Large intestine (tissue), 3 donors: ENCODE results near the gene ADARB2. TPM values are rescaled to one million over a fixed set of nuclear protein-coding genes. Genes with fewer than 3 reads are reported as not detected.

Experiments used
- DNase-seq, 2 donors: peaks; one replicate each; pipeline versions ENCODE4 v3.0.0 to v3.0.0-alpha.2; 2013
- H3K27ac ChIP-seq: one replicate; pipeline ENCODE4 v1.5.1; 2013; ENCODE audit warnings: low read length
- H3K27me3 ChIP-seq: 2 replicates; pipeline ENCODE4 v1.6.1; 2013; ENCODE audit warnings: low read length; ENCODE audit not compliant: control insufficient read depth, insufficient read depth
- H3K36me3 ChIP-seq: 2 replicates; pipeline ENCODE4 v1.6.1; 2013; ENCODE audit warnings: low read length; ENCODE audit not compliant: control insufficient read depth, insufficient read depth
- H3K4me1 ChIP-seq: one replicate; pipeline ENCODE4 v1.6.1; 2013; ENCODE audit warnings: low read length; ENCODE audit not compliant: control insufficient read depth, insufficient read depth
- H3K4me3 ChIP-seq: one replicate; pipeline ENCODE4 v1.5.1; 2013; ENCODE audit warnings: low read length
- H3K9me3 ChIP-seq: one replicate; pipeline ENCODE4 v1.6.1; 2013; ENCODE audit warnings: mild to moderate bottlenecking, low read depth, low read length, moderate library complexity; ENCODE audit not compliant: control insufficient read depth
- WGBS: methylation state at CpG from one replicate; pipeline ENCODE4 v1.1.5; 2013; ENCODE audit warnings: low lambda C conversion rate; ENCODE audit not compliant: insufficient coverage; 5-methylcytosine and 5-hydroxymethylcytosine counted together
- polyA plus RNA-seq: library from polyadenylated mRNA; unstranded; fragments of 120-200 nt; gene quantifications from one replicate; pipeline ENCODE4 v1.2.1, GENCODE V29; 2013

The ADARB2 gene
- polyA plus RNA-seq, 1 donor: 0.52 TPM

DNA sequence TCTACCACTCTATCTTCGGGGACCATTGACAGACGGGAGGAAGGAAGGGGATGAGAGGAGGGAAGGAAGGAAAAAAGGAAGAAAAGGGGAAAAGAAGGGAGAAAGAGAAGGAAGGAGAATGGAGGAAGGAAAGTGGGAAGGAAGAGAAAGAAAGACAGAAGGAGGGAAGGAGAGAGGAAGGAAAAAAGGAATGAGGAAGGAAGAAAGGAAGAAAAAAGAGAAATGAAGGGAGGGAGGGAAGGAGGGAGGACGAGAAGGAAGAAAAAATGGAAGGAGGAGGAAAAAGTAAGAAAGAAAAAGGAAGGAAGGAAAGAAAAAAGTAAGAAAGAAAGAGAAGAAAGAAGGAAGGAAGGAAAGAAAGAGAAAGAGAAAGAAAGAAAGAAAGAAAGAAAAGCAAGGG, 128.9 kb downstream of the ADARB2 start:
- Histone ChIP-seq H3K36me3 (no peaks in the 10 kb centered on the region), H3K9me3 (no peaks in the 10 kb centered on the region), H3K27me3 (peaks cover 24% of the 10 kb centered on the region), H3K4me1 (no peaks in the 10 kb centered on the region), H3K27ac (no peak overlapping the region), H3K4me3 (no peak overlapping the region)
- DNase-seq: no peak
- WGBS: 81% methylated on average over 3 of the region's 3 CpGs

DNA sequence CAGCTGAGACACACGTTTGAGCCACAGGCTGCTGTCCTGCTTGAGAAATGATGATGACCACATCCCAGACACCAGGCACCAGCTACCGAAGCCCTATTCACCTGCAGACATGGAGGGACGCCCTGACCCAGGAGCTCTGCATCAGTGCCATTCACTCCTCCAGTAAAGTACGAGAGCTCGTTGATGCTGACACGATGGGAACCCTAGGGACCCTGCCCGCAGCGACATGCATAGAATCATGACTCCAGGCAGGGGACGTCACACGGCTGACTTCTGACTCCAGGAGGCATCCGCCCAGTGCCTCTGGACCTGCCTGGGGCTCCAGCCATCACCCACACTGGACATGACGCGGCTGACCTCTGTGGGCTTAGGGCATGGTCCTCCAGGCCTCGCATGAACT, 129.9 kb downstream of the ADARB2 start:
- Histone ChIP-seq H3K36me3 (no peaks in the 10 kb centered on the region), H3K4me3 (no peak overlapping the region), H3K4me1 (no peaks in the 10 kb centered on the region), H3K27me3 (peaks cover 22% of the 10 kb centered on the region), H3K27ac (no peak overlapping the region), H3K9me3 (no peaks in the 10 kb centered on the region)
- WGBS: no CpG with 5 or more reads among the region's 14 CpGs
- no peak for DNase-seq

DNA sequence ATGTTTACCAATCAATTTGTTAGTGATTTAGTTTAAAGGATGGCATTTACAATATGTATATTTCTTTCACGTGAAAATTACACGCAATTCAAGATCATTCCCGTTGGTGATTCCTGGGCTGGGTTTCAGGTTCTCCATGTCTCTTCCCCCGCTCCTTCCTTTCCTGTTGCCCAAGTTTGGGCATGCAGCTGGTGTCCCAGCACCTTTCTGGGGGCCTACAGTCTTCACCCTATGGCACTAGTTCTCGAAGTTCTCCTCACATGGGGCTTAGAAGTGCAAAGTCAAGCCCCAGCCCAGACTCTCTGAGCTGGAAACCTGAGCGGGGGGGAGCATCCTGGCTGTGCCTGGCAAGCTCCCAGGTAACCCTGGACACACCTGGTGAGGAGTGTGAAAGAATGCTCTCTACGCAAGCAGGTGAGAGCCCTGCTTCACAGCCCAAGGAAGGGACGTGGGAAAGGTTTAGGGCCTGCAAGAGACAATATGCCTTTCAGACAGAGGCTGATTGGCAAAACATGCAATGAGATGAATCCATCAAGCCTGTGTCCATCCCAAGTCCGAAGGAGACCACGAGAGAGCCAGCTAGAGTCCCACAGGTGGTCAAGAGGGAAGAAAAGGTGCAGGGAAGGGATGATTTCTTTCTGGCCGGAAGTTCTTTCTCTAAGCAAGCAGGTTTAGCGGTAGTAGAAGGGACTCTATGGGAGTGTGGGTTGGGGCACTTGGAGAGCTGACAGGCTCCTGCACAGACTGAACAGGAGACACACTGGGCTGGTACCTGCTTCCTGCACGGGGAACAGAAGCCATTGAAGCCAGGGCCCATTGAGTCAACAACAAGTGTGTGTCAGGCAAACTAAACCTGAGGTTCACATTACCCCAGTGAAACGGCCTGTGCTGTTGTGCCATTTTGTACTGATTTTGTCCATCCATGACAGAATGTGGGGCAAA, 131.1 kb downstream of the ADARB2 start:
- no peak overlapping the region for H3K4me3 ChIP-seq
- 80% methylated on average over 1 of the region's 14 CpGs for WGBS
- H3K9me3 ChIP-seq: no peaks in the 10 kb centered on the region
- no peak for DNase-seq
- no peak overlapping the region for H3K27ac ChIP-seq
- H3K4me1 ChIP-seq: no peaks in the 10 kb centered on the region
- no peaks in the 10 kb centered on the region for H3K36me3 ChIP-seq
- H3K27me3 ChIP-seq: peaks cover 17% of the 10 kb centered on the region

DNA sequence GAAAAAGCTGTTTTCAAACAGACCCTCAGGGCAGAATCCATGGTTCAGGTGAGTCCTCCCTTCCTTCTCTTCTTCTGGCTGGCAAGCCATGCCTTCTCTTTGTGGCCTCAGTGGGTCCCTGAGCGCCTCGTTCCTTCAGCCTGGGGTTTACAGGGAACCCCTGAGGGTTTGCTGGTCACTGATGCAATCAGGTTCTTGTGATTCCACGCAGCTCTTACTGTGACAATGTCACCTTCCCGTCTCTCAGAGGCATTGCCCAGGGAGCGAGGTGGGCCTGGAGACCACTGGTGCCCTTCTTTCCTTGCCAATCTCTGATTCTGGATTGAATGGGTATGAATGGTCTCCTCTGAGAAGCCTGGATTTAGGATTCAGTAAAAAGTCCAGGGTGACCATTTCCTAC, 132.2 kb downstream of the ADARB2 start:
- DNase-seq: no peak
- no peaks in the 10 kb centered on the region for H3K9me3 ChIP-seq
- H3K27ac ChIP-seq: no peak overlapping the region
- no CpG with 5 or more reads among the region's 5 CpGs for WGBS
- peaks cover 17% of the 10 kb centered on the region for H3K27me3 ChIP-seq
- H3K36me3 ChIP-seq: no peaks in the 10 kb centered on the region
- no peaks in the 10 kb centered on the region for H3K4me1 ChIP-seq
- H3K4me3 ChIP-seq: no peak overlapping the region

DNA sequence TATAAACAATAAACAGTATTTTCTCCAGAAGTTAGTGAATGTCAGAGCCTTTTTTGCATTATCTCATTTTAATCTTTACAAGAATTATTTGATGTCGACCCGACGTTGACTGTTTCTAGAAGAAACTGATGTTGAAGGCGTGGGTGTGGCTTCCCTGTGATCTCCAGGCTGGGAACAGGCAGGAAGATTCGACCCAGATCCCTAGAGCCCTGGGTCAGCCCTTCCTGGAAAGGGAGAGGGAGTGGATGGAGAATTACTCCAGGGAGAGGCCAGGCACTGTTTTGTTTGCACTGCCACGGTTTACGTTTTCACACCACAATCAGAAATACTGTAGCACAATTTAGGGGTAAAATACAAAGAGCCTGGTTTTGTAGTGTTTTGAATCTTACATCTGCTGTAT, 133.1 kb downstream of the ADARB2 start:
- no peak for DNase-seq
- Histone ChIP-seq H3K9me3 (no peaks in the 10 kb centered on the region), H3K27me3 (peaks cover 13% of the 10 kb centered on the region), H3K4me3 (no peak overlapping the region), H3K27ac (no peak overlapping the region), H3K36me3 (no peaks in the 10 kb centered on the region), H3K4me1 (no peaks in the 10 kb centered on the region)
- WGBS: no CpG with 5 or more reads among the region's 7 CpGs

DNA sequence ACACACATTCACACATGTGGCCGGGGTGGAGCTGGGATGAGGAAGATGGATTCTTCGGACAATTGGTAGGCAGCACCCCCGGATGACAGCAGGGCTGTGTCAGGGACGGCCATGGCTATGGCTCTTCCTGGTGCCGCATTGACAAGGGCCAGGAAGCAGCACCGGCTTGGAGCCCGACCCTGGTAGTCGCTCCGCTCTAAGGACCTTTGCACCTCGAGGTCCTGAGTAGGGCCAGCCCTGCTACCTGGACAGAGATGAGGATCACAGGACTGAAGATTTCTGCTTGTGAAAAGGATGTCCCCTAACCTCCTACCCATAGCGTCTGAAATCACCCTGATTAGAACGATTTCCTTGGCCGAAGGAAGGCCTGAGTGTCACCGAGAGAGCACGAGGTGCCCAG, 134.1 kb downstream of the ADARB2 start:
- Histone ChIP-seq H3K27ac (no peak overlapping the region), H3K4me1 (no peaks in the 10 kb centered on the region), H3K27me3 (peaks cover 3% of the 10 kb centered on the region), H3K9me3 (no peaks in the 10 kb centered on the region), H3K4me3 (no peak overlapping the region), H3K36me3 (no peaks in the 10 kb centered on the region)
- no CpG with 5 or more reads among the region's 15 CpGs for WGBS
- DNase-seq: no peak

DNA sequence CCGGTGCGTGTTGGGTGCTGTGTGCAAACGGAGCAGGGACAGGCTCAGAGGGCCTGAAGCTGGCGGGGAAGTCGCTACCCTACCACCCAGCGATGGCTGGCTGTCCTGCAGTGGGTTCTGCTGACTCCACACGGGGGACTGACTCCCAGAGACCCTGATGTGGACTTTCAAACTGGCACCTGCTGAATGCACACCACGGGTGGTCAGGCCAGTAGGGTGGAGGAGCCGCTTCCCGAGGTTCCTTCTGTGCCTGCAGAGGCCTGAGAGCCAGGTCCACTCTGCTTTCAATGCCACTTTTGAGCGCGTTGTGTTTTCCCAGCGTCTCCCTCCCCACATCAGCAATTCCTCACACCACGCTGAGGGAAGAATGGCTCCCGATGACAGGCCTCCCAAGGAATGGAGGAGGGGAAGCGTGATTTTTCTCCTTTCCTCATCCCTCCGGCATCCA, 135.3 kb downstream of the ADARB2 start:
- no peaks in the 10 kb centered on the region for H3K9me3 ChIP-seq
- H3K4me1 ChIP-seq: no peaks in the 10 kb centered on the region
- no peak for DNase-seq
- no peak overlapping the region for H3K27ac ChIP-seq
- no peaks in the 10 kb centered on the region for H3K27me3 ChIP-seq
- WGBS: no CpG with 5 or more reads among the region's 17 CpGs
- no peaks in the 10 kb centered on the region for H3K36me3 ChIP-seq
- no peak overlapping the region for H3K4me3 ChIP-seq

DNA sequence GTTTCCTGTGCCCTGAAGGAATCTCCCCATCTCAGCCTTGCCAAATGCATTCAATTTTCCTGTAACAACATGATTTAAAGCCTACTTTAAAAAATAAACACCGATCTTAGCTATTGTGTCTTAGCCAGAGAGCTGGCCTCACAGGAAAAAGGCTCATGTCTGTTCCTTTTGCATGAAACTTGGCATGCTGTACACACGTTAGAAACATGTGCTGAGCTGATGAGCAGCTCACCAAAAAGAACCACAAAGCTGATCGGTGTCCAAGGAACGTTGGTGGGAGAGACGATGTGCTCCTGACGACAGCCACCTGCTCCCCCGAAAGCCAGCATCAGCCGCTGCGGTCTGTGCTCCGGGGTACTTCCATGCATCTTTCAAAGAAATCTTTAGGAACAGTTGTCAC, 135.9 kb downstream of the ADARB2 start:
- Histone ChIP-seq H3K9me3 (no peaks in the 10 kb centered on the region), H3K4me1 (no peaks in the 10 kb centered on the region), H3K27me3 (no peaks in the 10 kb centered on the region), H3K4me3 (no peak overlapping the region), H3K27ac (no peak overlapping the region), H3K36me3 (no peaks in the 10 kb centered on the region)
- no peak for DNase-seq
- 74% methylated on average over 3 of the region's 10 CpGs for WGBS

DNA sequence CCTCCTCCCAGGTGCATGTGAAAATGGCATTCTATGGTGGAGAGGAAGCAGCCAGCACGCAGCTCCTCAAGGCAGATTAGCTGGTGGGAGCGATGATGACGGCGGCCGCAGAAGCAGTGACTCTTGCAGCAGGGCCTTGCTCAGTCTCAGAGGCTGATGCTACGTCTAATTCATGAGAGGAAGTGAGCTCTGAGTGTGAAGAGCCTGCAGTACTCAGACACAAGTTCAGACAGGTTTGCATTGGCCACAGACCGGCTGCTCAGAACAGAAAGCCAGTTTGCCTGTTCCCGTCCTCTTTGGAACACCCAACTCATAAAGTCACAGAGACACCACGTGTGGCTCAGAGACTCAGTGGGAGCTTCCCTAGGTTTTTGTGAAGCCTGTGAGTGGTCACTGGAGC, 136.5 kb downstream of the ADARB2 start:
- Histone ChIP-seq H3K27me3 (no peaks in the 10 kb centered on the region), H3K36me3 (no peaks in the 10 kb centered on the region), H3K4me3 (no peak overlapping the region), H3K4me1 (no peaks in the 10 kb centered on the region), H3K9me3 (no peaks in the 10 kb centered on the region), H3K27ac (no peak overlapping the region)
- no peak for DNase-seq
- WGBS: no CpG with 5 or more reads among the region's 9 CpGs

DNA sequence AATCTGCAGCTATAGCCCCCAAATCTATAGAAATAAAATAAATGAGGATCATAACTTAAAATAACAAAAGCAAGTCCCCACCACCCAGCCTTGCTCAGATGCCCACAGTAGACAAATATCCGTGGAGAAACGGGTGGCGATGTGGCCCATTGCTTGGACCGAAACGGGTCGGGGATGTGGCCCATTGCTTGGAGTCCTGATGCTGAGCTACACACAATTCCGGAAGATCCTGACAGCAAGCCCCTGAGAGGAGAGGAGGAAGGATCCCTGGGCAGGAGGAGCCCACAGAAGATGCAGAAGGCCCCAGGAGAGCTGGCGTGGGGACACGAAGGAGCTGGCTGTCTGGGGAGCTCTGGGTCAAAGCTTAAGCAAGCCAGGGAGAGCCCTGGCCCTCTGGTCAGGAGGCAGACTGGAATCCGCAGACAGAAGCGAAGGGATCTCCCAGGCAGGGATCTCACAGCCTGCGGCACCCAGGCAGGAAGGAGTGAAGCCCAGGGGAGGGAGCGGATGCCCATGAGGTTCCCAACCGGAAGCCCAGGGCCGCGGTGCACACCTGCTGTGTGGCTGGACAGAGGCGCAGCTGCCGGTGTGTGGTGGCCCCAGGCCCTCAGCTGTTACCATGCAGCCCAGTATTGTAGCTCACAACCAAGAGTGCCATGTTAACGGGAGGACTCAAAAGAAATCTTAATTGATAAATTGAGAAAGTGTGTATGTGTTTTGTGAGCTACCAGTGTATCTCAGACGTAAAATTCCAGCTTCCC, 138.8 kb downstream of the ADARB2 start:
- no peaks in the 10 kb centered on the region for H3K36me3 ChIP-seq
- no peak for DNase-seq

More for the DNA sequence above, 138.8 kb downstream of the ADARB2 start:
- H3K4me3 ChIP-seq: no peak overlapping the region
- no peak overlapping the region for H3K27ac ChIP-seq
- no peaks in the 10 kb centered on the region for H3K9me3 ChIP-seq
- no peaks in the 10 kb centered on the region for H3K4me1 ChIP-seq
- no CpG with 5 or more reads among the region's 20 CpGs for WGBS
- no peaks in the 10 kb centered on the region for H3K27me3 ChIP-seq
